Endothelial cell of umbilical vein (primary cell): ENCODE results near the gene ITM2C. TPM values are rescaled to one million over a fixed set of nuclear protein-coding genes. Genes with fewer than 3 reads are reported as not detected.

Experiments
- BruUV-seq: library from RNA; stranded (reverse); fragments of 400-500 nt; replicated peaks from 2 replicates; lab custom pipeline; 2021; lab: Mats Ljungman, UMichigan
- CTCF ChIA-PET: fragments of 300-600, 350-600 bp; sonication (Branson Sonifier 250); formaldehyde crosslinking; loops from one replicate; lab custom pipeline; 2021; ENCODE audit warnings: antibody characterized with exemption, inconsistent platforms; lab: Charles Lee
- POLR2A ChIA-PET: fragments of 300-600, 350-600 bp; sonication (Branson Sonifier 250); formaldehyde crosslinking; loops from one replicate; lab custom pipeline; 2021; ENCODE audit warnings: antibody characterized with exemption, inconsistent platforms; lab: Charles Lee
- DNase-seq: peaks from one replicate; pipeline ENCODE4 v3.0.0-alpha.2; 2011; ENCODE audit warnings: low read depth, low spot score
- FAIRE-seq: peaks from 2 replicates; lab custom pipeline; 2011; peaks lifted over from hg19 to GRCh38; lab: Jason Lieb, UNC
- H2AFZ ChIP-seq: 2 replicates; pipeline ENCODE4 v1.6.0; 2012; ENCODE audit warnings: low read depth, low read length, control low read depth, inconsistent platforms
- H3K27ac ChIP-seq: 2 replicates; pipeline ENCODE4 v1.5.1; 2011; ENCODE audit warnings: low read depth, mild to moderate bottlenecking, control low read depth, low read length, moderate library complexity; ENCODE audit not compliant: insufficient read depth
- H3K27me3 ChIP-seq, 2 experiments: 2 replicates each; pipeline versions ENCODE4 v1.6.0 to v1.6.1; 2011; ENCODE audit warnings: low read length in 2 of 2, mixed read lengths in 1 of 2; ENCODE audit not compliant: control insufficient read depth in 2 of 2, insufficient read depth in 2 of 2
- H3K36me3 ChIP-seq, 2 experiments: 2 replicates in 1 of 2; 3 replicates in 1 of 2; pipeline ENCODE4 v1.5.1; 2011; ENCODE audit warnings: low read length in 2 of 2, mild to moderate bottlenecking in 1 of 2, moderate library complexity in 1 of 2; ENCODE audit not compliant: control insufficient read depth in 2 of 2, insufficient read depth in 2 of 2; ENCODE audit errors: extremely low read depth in 1 of 2
- H3K4me1 ChIP-seq: 3 replicates; pipeline ENCODE4 v1.5.1; 2011; ENCODE audit warnings: mild to moderate bottlenecking, low read length; ENCODE audit not compliant: control insufficient read depth, insufficient read depth; ENCODE audit errors: extremely low read depth
- H3K4me2 ChIP-seq: 2 replicates; pipeline ENCODE4 v1.6.1; 2011; ENCODE audit warnings: low read length, control low read depth, mixed read lengths; ENCODE audit not compliant: insufficient read depth
- H3K4me3 ChIP-seq, 3 experiments: fragments of 200-600 bp in 1 of 3; sonication (generic), shearing (Covaris generic) in 1 of 3; replicated peaks in 1 of 3; 2 replicates each; pipeline ENCODE4 v1.5.1; 2011 to 2016; ENCODE audit warnings: control low read depth in 3 of 3, low read length in 3 of 3, mild to moderate bottlenecking in 2 of 3, inconsistent platforms in 1 of 3, low read depth in 1 of 3, moderate library complexity in 1 of 3; ENCODE audit not compliant: insufficient read depth in 1 of 3
- H3K79me2 ChIP-seq: 2 replicates; pipeline ENCODE4 v1.6.0; 2012; ENCODE audit warnings: low read length, inconsistent platforms; ENCODE audit not compliant: control insufficient read depth, insufficient read depth
- H3K9ac ChIP-seq: replicated peaks from 2 replicates; pipeline ENCODE3; 2011; ENCODE audit warnings: low read length, control low read depth; ENCODE audit not compliant: insufficient read depth; ENCODE audit errors: extremely low read depth
- H3K9me1 ChIP-seq: replicated peaks from 3 replicates; pipeline ENCODE4 v1.6.0; 2011; ENCODE audit warnings: mild to moderate bottlenecking, low read length; ENCODE audit not compliant: control insufficient read depth, insufficient read depth; ENCODE audit errors: extremely low read depth
- H3K9me3 ChIP-seq: replicated peaks from 2 replicates; pipeline ENCODE4 v1.5.1; 2012; ENCODE audit warnings: low read length, inconsistent platforms; ENCODE audit not compliant: control insufficient read depth, insufficient read depth
- H4K20me1 ChIP-seq: replicated peaks from 2 replicates; pipeline ENCODE3; 2011; ENCODE audit warnings: mild to moderate bottlenecking, low read length; ENCODE audit not compliant: control insufficient read depth, insufficient read depth; ENCODE audit errors: extremely low read depth
- EZH2 ChIP-seq: IDR thresholded peaks from 2 replicates; pipeline ENCODE4 v1.6.1; 2012; ENCODE audit warnings: borderline replicate concordance, low read depth, mild to moderate bottlenecking, moderate library complexity, low read length, inconsistent platforms; ENCODE audit not compliant: severe bottlenecking
- FOS ChIP-seq: IDR thresholded peaks from 2 replicates; pipeline ENCODE4 v1.6.1; 2011; ENCODE audit warnings: mild to moderate bottlenecking, low read length, moderate library complexity, borderline replicate concordance; ENCODE audit not compliant: insufficient read depth
- GATA2 ChIP-seq: IDR thresholded peaks from 2 replicates; pipeline ENCODE4 v1.7.0; 2011; ENCODE audit warnings: low read depth, mild to moderate bottlenecking, moderate library complexity, mixed read lengths, low read length; ENCODE audit not compliant: insufficient read length, insufficient read depth
- JUN ChIP-seq: IDR thresholded peaks from 2 replicates; pipeline ENCODE4 v1.6.1; 2011; ENCODE audit warnings: borderline replicate concordance, low read depth; ENCODE audit not compliant: insufficient read length, insufficient read depth
- MYC ChIP-seq: IDR thresholded peaks from one replicate; pipeline ENCODE4 v1.6.1; 2011; ENCODE audit warnings: mild to moderate bottlenecking, low read depth, low read length
- POLR2A ChIP-seq: IDR thresholded peaks from 2 replicates; pipeline ENCODE4 v1.6.1; 2012; ENCODE audit warnings: low read depth, mild to moderate bottlenecking, control low read depth, low read length
- POLR2AphosphoS5 ChIP-seq: IDR thresholded peaks from 2 replicates; pipeline ENCODE4 v1.6.1; 2012; ENCODE audit warnings: low read depth, mild to moderate bottlenecking, control low read depth, low read length, moderate library complexity; ENCODE audit not compliant: insufficient read depth
- dilution Hi-C: fragments of 300-500 bp; cut with MboI; formaldehyde crosslinking; loops from one replicate; pipeline ENCODE4 v1.15.0; 2019; ENCODE audit warnings: low sequenced_read_pairs; ENCODE audit not compliant: extremely low pct_ligation_motif_present
- intact Hi-C: fragments of 100-400 bp; cut with micrococcal nuclease; formaldehyde crosslinking; loops from one replicate; pipeline ENCODE4 v1.10.0; 2022
- polyA plus RNA-seq, 4 experiments: library from polyadenylated mRNA; depleted of rRNA in 3 of 4; stranded (reverse) in 3 of 4; unstranded in 1 of 4; fragments of >200 nt; gene quantifications; 2 replicates each; pipeline versions ENCODE4 v1.2.1 to v1.2.3, GENCODE V29; 2011 to 2012; ENCODE audit warnings: missing spikeins in 1 of 4
- total RNA-seq: library from RNA; stranded (reverse); gene quantifications from 2 replicates; pipeline ENCODE4 v1.2.3, GENCODE V29; 2021
- TF ChIP-seq, protein P1 (sequence below): IDR thresholded peaks from 2 replicates; pipeline ENCODE4 v1.6.1; 2011; ENCODE audit not compliant: insufficient read depth, insufficient read length
- TF ChIP-seq, protein P2 (sequence below), 2 donors: IDR thresholded peaks; 1 replicate in 1 of 2; 2 replicates in 1 of 2; pipeline ENCODE4 v1.5.1; 2011; ENCODE audit warnings: low read length in 2 of 2, mild to moderate bottlenecking in 2 of 2, moderate library complexity in 2 of 2, control low read depth in 1 of 2, inconsistent platforms in 1 of 2, low read depth in 1 of 2; ENCODE audit not compliant: insufficient read depth in 1 of 2; ENCODE audit errors: extremely low read depth in 1 of 2

The ITM2C gene
- total and polyA plus RNA-seq, 2 donors (not counting 3 experiments of a cell fraction or from before 2014, with no cell fraction given), result 12.0 to 12.1 TPM

DNA sequence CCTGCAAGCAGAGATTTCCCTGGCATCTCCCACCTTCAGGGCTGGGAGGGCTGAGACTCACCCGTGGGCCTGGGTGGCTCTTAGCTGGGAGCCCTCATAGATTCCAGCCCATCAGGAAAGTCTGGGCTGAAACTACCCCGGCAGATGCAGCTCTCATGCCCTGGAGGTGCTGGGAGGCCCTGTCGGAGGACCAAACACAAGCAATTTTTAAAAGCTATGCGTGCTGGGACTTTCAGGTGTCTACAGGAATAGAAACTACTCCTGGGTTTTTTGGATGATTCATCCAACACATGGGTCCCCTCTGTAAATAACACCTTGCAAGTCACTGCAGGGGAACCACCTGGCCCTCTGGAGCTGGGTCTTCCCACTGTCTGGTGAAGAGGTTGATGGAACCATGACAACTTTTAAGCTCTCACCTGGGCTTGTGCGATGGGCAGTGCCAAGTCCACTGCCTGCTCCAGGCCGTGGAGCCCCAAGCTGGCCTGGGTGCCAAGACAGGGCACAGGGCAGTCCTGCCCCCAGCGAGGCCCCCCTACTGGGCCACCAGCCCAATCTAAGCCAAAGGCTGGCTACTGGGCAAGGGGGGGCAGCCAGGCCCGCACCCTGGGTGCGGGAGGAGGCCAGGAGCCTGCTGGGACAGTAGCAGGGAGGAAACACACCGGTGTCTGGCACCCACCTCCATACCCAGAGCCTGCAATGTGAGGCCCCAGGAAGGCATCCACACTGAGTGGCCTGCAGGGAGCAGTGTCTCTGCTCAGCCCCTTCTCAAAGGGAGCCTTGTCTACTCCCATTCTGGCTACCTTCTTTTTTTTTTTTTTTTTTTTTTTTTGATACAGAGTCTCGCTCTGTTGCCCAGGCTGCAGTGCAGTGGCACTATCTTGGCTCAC, 61.4 kb downstream of the ITM2C start:
- TF ChIP-seq FOS (no peak), POLR2A (no peak), GATA2 (no peak), POLR2AphosphoS5 (no peak), MYC (no peak), EZH2 (no peak), JUN (no peak)
- TF ChIP-seq, protein P1, sequence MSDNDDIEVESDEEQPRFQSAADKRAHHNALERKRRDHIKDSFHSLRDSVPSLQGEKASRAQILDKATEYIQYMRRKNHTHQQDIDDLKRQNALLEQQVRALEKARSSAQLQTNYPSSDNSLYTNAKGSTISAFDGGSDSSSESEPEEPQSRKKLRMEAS, result no peak
- TF ChIP-seq, protein P2, sequence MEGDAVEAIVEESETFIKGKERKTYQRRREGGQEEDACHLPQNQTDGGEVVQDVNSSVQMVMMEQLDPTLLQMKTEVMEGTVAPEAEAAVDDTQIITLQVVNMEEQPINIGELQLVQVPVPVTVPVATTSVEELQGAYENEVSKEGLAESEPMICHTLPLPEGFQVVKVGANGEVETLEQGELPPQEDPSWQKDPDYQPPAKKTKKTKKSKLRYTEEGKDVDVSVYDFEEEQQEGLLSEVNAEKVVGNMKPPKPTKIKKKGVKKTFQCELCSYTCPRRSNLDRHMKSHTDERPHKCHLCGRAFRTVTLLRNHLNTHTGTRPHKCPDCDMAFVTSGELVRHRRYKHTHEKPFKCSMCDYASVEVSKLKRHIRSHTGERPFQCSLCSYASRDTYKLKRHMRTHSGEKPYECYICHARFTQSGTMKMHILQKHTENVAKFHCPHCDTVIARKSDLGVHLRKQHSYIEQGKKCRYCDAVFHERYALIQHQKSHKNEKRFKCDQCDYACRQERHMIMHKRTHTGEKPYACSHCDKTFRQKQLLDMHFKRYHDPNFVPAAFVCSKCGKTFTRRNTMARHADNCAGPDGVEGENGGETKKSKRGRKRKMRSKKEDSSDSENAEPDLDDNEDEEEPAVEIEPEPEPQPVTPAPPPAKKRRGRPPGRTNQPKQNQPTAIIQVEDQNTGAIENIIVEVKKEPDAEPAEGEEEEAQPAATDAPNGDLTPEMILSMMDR (IDR thresholded peaks at IDR 0.05; ENCODE audit: extremely low read depth in 1 of 2, insufficient read depth in 1 of 2, low read depth in 1 of 2, low read length in 2 of 2), result no peak
- H3K9me3 ChIP-seq, result no peaks in the 10 kb centered on the region
- ChIA-PET CTCF (interaction anchor here (0.6 to 1.2 kb wide), 3 partner anchors 8 to 364 kb away, joined by 3 to 6 read pairs (median 3); no protein-coding TSS in a partner anchor), POLR2A (no interaction called here)
- H3K36me3 ChIP-seq, result no peaks in the 10 kb centered on the region
- no peaks in the 10 kb centered on the region for H3K9me1 ChIP-seq
- no peaks in the 10 kb centered on the region for H3K27me3 ChIP-seq
- no peaks in the 10 kb centered on the region for H3K4me1 ChIP-seq
- FAIRE-seq, result no peak
- H3K79me2 ChIP-seq, result no peaks in the 10 kb centered on the region
- no peak overlapping the region for H2AFZ ChIP-seq
- no peaks in the 10 kb centered on the region for H4K20me1 ChIP-seq
- H3K27ac ChIP-seq, result no peak overlapping the region
- no peak overlapping the region for H3K9ac ChIP-seq
- DNase-seq, result no peak
- H3K4me3 ChIP-seq, result no peak overlapping the region
- dilution Hi-C loops, result no loop called here
- intact Hi-C loops, result no loop called here
- no peak overlapping the region for H3K4me2 ChIP-seq
- no TSS peak for BruUV-seq
